Measurements from ENCODE around the gene VMP1.

The VMP1 gene

GRCh38 chr17:59707149-59707970 lies at the start of gene VMP1, which contains the start of gene PTRH2:
VMP1 (plus strand) TSS chr17:59707654; CDS start chr17:59731447, 23,793 bp downstream.
PTRH2 (minus strand) TSS chr17:59707430; CDS start chr17:59697978, 9,452 bp downstream.
- TF ChIP-seq, protein P1, sequence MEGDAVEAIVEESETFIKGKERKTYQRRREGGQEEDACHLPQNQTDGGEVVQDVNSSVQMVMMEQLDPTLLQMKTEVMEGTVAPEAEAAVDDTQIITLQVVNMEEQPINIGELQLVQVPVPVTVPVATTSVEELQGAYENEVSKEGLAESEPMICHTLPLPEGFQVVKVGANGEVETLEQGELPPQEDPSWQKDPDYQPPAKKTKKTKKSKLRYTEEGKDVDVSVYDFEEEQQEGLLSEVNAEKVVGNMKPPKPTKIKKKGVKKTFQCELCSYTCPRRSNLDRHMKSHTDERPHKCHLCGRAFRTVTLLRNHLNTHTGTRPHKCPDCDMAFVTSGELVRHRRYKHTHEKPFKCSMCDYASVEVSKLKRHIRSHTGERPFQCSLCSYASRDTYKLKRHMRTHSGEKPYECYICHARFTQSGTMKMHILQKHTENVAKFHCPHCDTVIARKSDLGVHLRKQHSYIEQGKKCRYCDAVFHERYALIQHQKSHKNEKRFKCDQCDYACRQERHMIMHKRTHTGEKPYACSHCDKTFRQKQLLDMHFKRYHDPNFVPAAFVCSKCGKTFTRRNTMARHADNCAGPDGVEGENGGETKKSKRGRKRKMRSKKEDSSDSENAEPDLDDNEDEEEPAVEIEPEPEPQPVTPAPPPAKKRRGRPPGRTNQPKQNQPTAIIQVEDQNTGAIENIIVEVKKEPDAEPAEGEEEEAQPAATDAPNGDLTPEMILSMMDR (conservative IDR thresholded peaks at IDR 0.05; ENCODE audit: low read length), result no peak
- DNase-seq (ENCODE audit: low read depth), result peak; percentile 100
- peak within 1 kb of the TSS; percentile 98 for H3K4me3 ChIP-seq (ENCODE audit: low read length)

GRCh38 chr17:59666235-59666634 lies 41.2 kb upstream of the VMP1 start:
- DNase-seq (ENCODE audit: low read depth), result peak; percentile 35
- TF ChIP-seq, protein P1 (conservative IDR thresholded peaks at IDR 0.05; ENCODE audit: low read length), result no peak
- no peak overlapping the region for H3K4me3 ChIP-seq (ENCODE audit: low read length)

DNA sequence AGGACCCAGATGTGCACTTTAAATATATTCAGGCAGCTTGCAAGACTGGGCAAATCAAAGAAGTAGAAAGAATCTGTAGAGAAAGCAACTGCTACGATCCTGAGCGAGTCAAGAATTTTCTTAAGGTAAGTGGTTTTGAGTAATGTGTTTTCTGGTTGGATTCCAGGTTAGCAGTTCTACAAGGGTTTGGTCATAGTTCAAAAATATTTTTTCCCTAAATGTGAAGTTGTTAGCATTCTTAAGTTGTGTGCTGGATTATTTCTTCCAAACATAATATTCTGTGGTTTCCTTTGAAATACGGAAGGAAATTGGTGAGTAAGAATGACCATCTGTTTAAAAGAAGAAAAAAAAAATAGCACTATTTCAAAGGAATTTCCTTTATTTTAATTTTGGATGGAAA lies 38.6 kb upstream of the VMP1 start:
- TF ChIP-seq, protein P1 (conservative IDR thresholded peaks at IDR 0.05; ENCODE audit: low read length), result no peak
- DNase-seq (ENCODE audit: low read depth), result peak; percentile 97
- H3K4me3 ChIP-seq (ENCODE audit: low read length), result no peak overlapping the region

DNA sequence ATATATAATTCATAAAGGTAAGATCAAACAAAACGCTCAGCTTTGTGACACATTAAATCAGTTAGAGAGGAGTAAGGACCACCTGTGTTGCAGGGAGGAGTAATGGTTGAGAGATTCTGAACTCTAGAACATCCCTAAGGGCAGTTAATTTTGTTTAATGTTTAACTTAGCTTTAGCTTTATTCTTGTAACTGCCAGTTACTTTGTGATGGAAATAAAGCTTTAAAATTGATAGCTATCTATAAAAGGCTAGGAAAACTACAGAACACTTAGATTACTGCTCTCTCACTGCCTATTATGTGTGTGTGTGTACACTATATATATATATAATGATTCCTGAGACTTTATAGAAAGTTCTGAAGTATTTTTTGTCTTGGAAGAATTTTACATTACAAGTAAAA lies 38.0 kb upstream of the VMP1 start:
- DNase-seq (ENCODE audit: low read depth), result no peak
- TF ChIP-seq, protein P1 (conservative IDR thresholded peaks at IDR 0.05; ENCODE audit: low read length), result no peak
- no peak overlapping the region for H3K4me3 ChIP-seq (ENCODE audit: low read length)

- DNase-seq (ENCODE audit: low read depth), result no peak
- TF ChIP-seq, protein P1 (conservative IDR thresholded peaks at IDR 0.05; ENCODE audit: low read length), result no peak
- H3K4me3 ChIP-seq (ENCODE audit: low read length), result no peak overlapping the region
Observed at GRCh38 chr17:59669944-59670343, 37.5 kb upstream of the VMP1 start.

DNA sequence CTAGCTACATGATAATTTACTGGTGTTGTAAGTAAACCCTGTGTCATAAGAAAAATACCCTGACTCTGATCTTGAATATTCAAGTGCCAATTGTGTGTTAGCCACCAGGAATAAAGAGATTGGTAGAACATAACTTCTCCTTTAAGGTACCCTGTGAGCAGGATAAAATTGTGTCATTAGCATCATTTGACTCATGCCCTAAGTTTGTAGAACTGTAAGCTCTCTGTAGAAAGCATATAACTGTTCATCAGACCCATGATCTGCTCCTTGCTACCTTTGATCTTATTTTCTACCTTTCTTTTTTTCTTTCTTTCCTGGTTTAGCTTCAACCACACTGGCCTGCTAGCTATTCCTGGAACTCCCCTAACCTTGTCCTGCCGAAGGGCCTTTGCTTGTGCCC lies 36.1 kb upstream of the VMP1 start:
- TF ChIP-seq, protein P1 (conservative IDR thresholded peaks at IDR 0.05; ENCODE audit: low read length), result no peak
- H3K4me3 ChIP-seq (ENCODE audit: low read length), result no peak overlapping the region
- DNase-seq (ENCODE audit: low read depth), result no peak

DNA sequence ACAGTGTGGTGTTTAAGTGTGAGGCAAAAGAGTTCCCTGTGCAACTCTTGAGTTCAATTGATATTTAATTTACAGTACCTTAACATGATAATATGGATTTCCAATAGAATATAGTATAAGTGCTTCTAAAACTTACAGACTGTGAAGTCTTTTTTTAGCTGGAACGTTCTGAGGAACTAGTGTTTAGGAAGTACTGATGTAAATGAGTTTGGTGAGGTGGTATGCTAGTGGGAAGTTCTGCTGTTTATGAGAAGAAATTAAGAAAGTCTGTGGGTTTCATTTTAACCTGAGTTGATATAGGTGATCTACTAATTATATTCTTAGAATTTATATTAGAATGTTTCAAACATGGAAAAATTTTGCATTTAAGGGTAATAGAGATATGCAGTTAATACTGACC lies 32.2 kb upstream of the VMP1 start:
- TF ChIP-seq, protein P1 (conservative IDR thresholded peaks at IDR 0.05; ENCODE audit: low read length), result no peak
- H3K4me3 ChIP-seq (ENCODE audit: low read length), result no peak overlapping the region
- no peak for DNase-seq (ENCODE audit: low read depth)
